WTC11 (cell line): ENCODE data around the gene GRK4. TPM values are rescaled to one million over a fixed set of nuclear protein-coding genes. Genes with fewer than 3 reads are reported as not detected.

ENCODE experiments used
- ATAC-seq: fragments of 200-7000 bp; cut with Tn5 transposase; 2 replicates; pipeline ENCODE4 v1.10.0; 2021; ENCODE audit warnings: mild to moderate bottlenecking, moderate library complexity
- CTCF ChIA-PET: fragments of 300-600 bp; sonication (Branson Sonifier 250); formaldehyde crosslinking; loops from one replicate; lab custom pipeline; 2021; ENCODE audit warnings: antibody characterized with exemption; lab: Charles Lee
- POLR2A ChIA-PET: fragments of 350-600 bp; sonication (Branson Sonifier 250); formaldehyde crosslinking; loops from one replicate; lab custom pipeline; 2021; ENCODE audit warnings: antibody characterized with exemption; lab: Charles Lee
- DNase-seq: peaks from one replicate; pipeline ENCODE4 v3.0.0; 2021; ENCODE audit warnings: low spot score
- H3K27ac Mint-ChIP-seq: 2 replicates; pipeline ENCODE4 v1.8.0; 2021; ENCODE audit warnings: mixed read lengths
- H3K27me3 Mint-ChIP-seq: 2 replicates; pipeline ENCODE4 v1.8.0; 2021; ENCODE audit warnings: low read depth, mild to moderate bottlenecking, moderate library complexity, mixed read lengths
- H3K36me3 Mint-ChIP-seq: 2 replicates; pipeline ENCODE4 v1.8.0; 2021; ENCODE audit warnings: mixed read lengths
- H3K4me1 Mint-ChIP-seq: 2 replicates; pipeline ENCODE4 v1.8.0; 2022; ENCODE audit warnings: mixed read lengths
- H3K4me3 Mint-ChIP-seq: 2 replicates; pipeline ENCODE4 v1.8.0; 2021; ENCODE audit warnings: mild to moderate bottlenecking, moderate library complexity, mixed read lengths
- H3K9me3 Mint-ChIP-seq: 2 replicates; pipeline ENCODE4 v1.8.0; 2021; ENCODE audit warnings: mixed read lengths
- ELF4 ChIP-seq: sonication (generic); formaldehyde crosslinking; IDR thresholded peaks from 2 replicates; pipeline ENCODE4 v1.8.1; 2022; ENCODE audit warnings: low read depth, mild to moderate bottlenecking, moderate library complexity, missing genetic modification reagents
- EMX1 ChIP-seq: fragments of 250-450 bp; sonication (Bioruptor Pico); IDR thresholded peaks from 2 replicates; pipeline ENCODE4 v1.8.0; 2021; ENCODE audit warnings: mild to moderate bottlenecking
- ESRRA ChIP-seq: sonication (generic); formaldehyde crosslinking; IDR thresholded peaks from 2 replicates; pipeline ENCODE4 v1.8.1; 2022; ENCODE audit warnings: mild to moderate bottlenecking, missing genetic modification reagents, borderline replicate concordance
- FOXP1 ChIP-seq: sonication (generic); formaldehyde crosslinking; IDR thresholded peaks from 2 replicates; pipeline ENCODE4 v1.8.0; 2022; ENCODE audit warnings: missing genetic modification reagents, mild to moderate bottlenecking, moderate library complexity, borderline replicate concordance
- MYBL2 ChIP-seq: sonication (generic); formaldehyde crosslinking; IDR thresholded peaks from 2 replicates; pipeline ENCODE4 v1.8.1; 2023; ENCODE audit warnings: mild to moderate bottlenecking, moderate library complexity, missing genetic modification reagents
- SMAD4 ChIP-seq: sonication (generic); formaldehyde crosslinking; IDR thresholded peaks from 2 replicates; pipeline ENCODE4 v1.8.0; 2022; ENCODE audit warnings: mild to moderate bottlenecking, missing genetic modification reagents
- TCF7 ChIP-seq: sonication (generic); formaldehyde crosslinking; IDR thresholded peaks from 2 replicates; pipeline ENCODE4 v1.8.0; 2022; ENCODE audit warnings: mild to moderate bottlenecking, low read depth, missing genetic modification reagents, moderate library complexity
- TEAD4 ChIP-seq: sonication (generic); formaldehyde crosslinking; IDR thresholded peaks from 2 replicates; pipeline ENCODE4 v1.8.0; 2022; ENCODE audit warnings: mild to moderate bottlenecking, missing genetic modification reagents
- ZNF121 ChIP-seq: sonication (generic); formaldehyde crosslinking; IDR thresholded peaks from 2 replicates; pipeline ENCODE4 v1.8.0; 2023; ENCODE audit warnings: missing genetic modification reagents
- ZNF219 ChIP-seq: sonication (generic); formaldehyde crosslinking; IDR thresholded peaks from 2 replicates; pipeline ENCODE4 v1.8.0; 2023; ENCODE audit warnings: missing genetic modification reagents, mild to moderate bottlenecking, borderline replicate concordance
- ZNF317 ChIP-seq: sonication (generic); formaldehyde crosslinking; IDR thresholded peaks from 2 replicates; pipeline ENCODE4 v1.8.1; 2023; ENCODE audit warnings: low read depth, mild to moderate bottlenecking, moderate library complexity, missing genetic modification reagents, borderline replicate concordance
- ZNF416 ChIP-seq: fragments of 250-450 bp; sonication (Bioruptor Pico); IDR thresholded peaks from 2 replicates; pipeline ENCODE4 v1.9.0; 2021; ENCODE audit warnings: mild to moderate bottlenecking, inconsistent platforms
- ZNF532 ChIP-seq: fragments of 250-450 bp; sonication (Bioruptor Pico); IDR thresholded peaks from 2 replicates; pipeline ENCODE4 v1.9.0; 2021; ENCODE audit warnings: mild to moderate bottlenecking, borderline replicate concordance
- total RNA-seq: library from RNA; stranded (reverse); gene quantifications from 3 replicates; pipeline ENCODE4 v1.2.3, GENCODE V29; 2021
- TF ChIP-seq, protein P1 (sequence below): sonication (generic); formaldehyde crosslinking; IDR thresholded peaks from 2 replicates; pipeline ENCODE4 v1.8.1; 2023; ENCODE audit warnings: mild to moderate bottlenecking, missing genetic modification reagents
- TF ChIP-seq, protein P2 (sequence below): sonication (generic); formaldehyde crosslinking; conservative IDR thresholded peaks from 2 replicates; pipeline ENCODE4 v1.8.1; 2023; ENCODE audit warnings: mild to moderate bottlenecking, low read depth, missing genetic modification reagents, moderate library complexity
- TF ChIP-seq, protein P3 (sequence below): sonication (generic); formaldehyde crosslinking; IDR thresholded peaks from 2 replicates; pipeline ENCODE4 v1.8.1; 2023; ENCODE audit warnings: mild to moderate bottlenecking, missing genetic modification reagents, moderate library complexity
- TF ChIP-seq, protein P4 (sequence below): sonication (generic); formaldehyde crosslinking; IDR thresholded peaks from 2 replicates; pipeline ENCODE4 v1.8.1; 2022; ENCODE audit warnings: mild to moderate bottlenecking, missing genetic modification reagents, moderate library complexity, borderline replicate concordance
- TF ChIP-seq, protein P5 (sequence below): fragments of 250-450 bp; sonication (Bioruptor Pico); IDR thresholded peaks from 2 replicates; pipeline ENCODE4 v1.9.0; 2021; ENCODE audit warnings: mild to moderate bottlenecking

GRK4 gene
- total RNA-seq, 1 experiment from 2014 or later: 1.4 TPM

GRCh38 chr4:3082925-3083515 is 119.6 kb downstream of the GRK4 start (continued):
- TF ChIP-seq ZNF532 (no peak), SMAD4 (no peak), TCF7 (CRISPR knock-in tag) (no peak), ESRRA (CRISPR knock-in tag) (no peak), TEAD4 (CRISPR knock-in tag) (no peak), ZNF219 (CRISPR knock-in tag) (no peak), FOXP1 (CRISPR knock-in tag) (no peak), ELF4 (CRISPR knock-in tag) (no peak)
- TF ChIP-seq, protein P1, sequence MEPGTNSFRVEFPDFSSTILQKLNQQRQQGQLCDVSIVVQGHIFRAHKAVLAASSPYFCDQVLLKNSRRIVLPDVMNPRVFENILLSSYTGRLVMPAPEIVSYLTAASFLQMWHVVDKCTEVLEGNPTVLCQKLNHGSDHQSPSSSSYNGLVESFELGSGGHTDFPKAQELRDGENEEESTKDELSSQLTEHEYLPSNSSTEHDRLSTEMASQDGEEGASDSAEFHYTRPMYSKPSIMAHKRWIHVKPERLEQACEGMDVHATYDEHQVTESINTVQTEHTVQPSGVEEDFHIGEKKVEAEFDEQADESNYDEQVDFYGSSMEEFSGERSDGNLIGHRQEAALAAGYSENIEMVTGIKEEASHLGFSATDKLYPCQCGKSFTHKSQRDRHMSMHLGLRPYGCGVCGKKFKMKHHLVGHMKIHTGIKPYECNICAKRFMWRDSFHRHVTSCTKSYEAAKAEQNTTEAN (CRISPR knock-in tag): no peak
- TF ChIP-seq, protein P2, sequence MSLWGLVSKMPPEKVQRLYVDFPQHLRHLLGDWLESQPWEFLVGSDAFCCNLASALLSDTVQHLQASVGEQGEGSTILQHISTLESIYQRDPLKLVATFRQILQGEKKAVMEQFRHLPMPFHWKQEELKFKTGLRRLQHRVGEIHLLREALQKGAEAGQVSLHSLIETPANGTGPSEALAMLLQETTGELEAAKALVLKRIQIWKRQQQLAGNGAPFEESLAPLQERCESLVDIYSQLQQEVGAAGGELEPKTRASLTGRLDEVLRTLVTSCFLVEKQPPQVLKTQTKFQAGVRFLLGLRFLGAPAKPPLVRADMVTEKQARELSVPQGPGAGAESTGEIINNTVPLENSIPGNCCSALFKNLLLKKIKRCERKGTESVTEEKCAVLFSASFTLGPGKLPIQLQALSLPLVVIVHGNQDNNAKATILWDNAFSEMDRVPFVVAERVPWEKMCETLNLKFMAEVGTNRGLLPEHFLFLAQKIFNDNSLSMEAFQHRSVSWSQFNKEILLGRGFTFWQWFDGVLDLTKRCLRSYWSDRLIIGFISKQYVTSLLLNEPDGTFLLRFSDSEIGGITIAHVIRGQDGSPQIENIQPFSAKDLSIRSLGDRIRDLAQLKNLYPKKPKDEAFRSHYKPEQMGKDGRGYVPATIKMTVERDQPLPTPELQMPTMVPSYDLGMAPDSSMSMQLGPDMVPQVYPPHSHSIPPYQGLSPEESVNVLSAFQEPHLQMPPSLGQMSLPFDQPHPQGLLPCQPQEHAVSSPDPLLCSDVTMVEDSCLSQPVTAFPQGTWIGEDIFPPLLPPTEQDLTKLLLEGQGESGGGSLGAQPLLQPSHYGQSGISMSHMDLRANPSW: no peak

DNA sequence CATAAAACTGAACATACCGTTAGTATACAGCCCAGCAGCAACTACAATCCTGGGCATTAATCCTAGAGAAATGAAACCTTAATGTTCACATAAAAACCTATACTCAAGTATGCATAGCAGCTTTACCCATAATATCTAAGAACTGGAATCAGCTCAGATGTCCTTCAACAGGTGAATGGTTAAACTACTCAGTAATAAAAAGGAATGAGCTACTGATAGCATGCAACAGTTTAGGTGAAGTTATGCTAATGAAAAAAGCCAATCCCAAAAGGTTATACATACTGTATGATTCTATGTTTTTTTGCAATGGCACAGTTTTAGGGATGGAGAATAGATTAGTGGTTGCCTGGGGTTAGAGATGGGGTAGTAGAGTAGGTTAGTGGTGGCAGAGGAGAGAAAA is 120.4 kb downstream of the GRK4 start:
- no peak overlapping the region for H3K4me3 Mint-ChIP-seq
- peaks cover 20% of the 10 kb centered on the region for H3K36me3 Mint-ChIP-seq
- H3K27ac Mint-ChIP-seq: no peak overlapping the region; the same call in 1 of the 2 replicates
- ChIA-PET CTCF (no interaction called here), POLR2A (no interaction called here)
- H3K4me1 Mint-ChIP-seq: no peaks in the 10 kb centered on the region
- peaks cover 5% of the 10 kb centered on the region for H3K9me3 Mint-ChIP-seq
- no peak for ATAC-seq
- no peak for DNase-seq
- H3K27me3 Mint-ChIP-seq: no peaks in the 10 kb centered on the region
- TF ChIP-seq ZNF416 (CRISPR knock-in tag) (no peak), ZNF219 (CRISPR knock-in tag) (no peak), ZNF317 (no peak), EMX1 (CRISPR knock-in tag) (no peak), MYBL2 (no peak), ZNF121 (CRISPR knock-in tag) (no peak)
- TF ChIP-seq, protein P1 (CRISPR knock-in tag): no peak
- TF ChIP-seq, protein P3, sequence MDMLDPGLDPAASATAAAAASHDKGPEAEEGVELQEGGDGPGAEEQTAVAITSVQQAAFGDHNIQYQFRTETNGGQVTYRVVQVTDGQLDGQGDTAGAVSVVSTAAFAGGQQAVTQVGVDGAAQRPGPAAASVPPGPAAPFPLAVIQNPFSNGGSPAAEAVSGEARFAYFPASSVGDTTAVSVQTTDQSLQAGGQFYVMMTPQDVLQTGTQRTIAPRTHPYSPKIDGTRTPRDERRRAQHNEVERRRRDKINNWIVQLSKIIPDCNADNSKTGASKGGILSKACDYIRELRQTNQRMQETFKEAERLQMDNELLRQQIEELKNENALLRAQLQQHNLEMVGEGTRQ (CRISPR knock-in tag): no peak
- TF ChIP-seq, protein P4, sequence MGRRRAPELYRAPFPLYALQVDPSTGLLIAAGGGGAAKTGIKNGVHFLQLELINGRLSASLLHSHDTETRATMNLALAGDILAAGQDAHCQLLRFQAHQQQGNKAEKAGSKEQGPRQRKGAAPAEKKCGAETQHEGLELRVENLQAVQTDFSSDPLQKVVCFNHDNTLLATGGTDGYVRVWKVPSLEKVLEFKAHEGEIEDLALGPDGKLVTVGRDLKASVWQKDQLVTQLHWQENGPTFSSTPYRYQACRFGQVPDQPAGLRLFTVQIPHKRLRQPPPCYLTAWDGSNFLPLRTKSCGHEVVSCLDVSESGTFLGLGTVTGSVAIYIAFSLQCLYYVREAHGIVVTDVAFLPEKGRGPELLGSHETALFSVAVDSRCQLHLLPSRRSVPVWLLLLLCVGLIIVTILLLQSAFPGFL (CRISPR knock-in tag): no peak
- TF ChIP-seq, protein P5, sequence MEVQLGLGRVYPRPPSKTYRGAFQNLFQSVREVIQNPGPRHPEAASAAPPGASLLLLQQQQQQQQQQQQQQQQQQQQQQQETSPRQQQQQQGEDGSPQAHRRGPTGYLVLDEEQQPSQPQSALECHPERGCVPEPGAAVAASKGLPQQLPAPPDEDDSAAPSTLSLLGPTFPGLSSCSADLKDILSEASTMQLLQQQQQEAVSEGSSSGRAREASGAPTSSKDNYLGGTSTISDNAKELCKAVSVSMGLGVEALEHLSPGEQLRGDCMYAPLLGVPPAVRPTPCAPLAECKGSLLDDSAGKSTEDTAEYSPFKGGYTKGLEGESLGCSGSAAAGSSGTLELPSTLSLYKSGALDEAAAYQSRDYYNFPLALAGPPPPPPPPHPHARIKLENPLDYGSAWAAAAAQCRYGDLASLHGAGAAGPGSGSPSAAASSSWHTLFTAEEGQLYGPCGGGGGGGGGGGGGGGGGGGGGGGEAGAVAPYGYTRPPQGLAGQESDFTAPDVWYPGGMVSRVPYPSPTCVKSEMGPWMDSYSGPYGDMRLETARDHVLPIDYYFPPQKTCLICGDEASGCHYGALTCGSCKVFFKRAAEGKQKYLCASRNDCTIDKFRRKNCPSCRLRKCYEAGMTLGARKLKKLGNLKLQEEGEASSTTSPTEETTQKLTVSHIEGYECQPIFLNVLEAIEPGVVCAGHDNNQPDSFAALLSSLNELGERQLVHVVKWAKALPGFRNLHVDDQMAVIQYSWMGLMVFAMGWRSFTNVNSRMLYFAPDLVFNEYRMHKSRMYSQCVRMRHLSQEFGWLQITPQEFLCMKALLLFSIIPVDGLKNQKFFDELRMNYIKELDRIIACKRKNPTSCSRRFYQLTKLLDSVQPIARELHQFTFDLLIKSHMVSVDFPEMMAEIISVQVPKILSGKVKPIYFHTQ (CRISPR knock-in tag): no peak
